Measurements from ENCODE around the gene GSTM3.

GRCh38 chr1:109776206-109776835 lies 35.5 kb upstream of the GSTM3 start:
- no peak for TF ChIP-seq POLR2A (IDR thresholded peaks at IDR 0.05)
- no peak for TF ChIP-seq CTCF (IDR thresholded peaks at IDR 0.05)

Measured in lower leg skin (tissue), 3 donors.